NCI-H524 treated with DMSO at 0.1 percent for 48 hours (cell line): ENCODE results near the gene EPC1.

Source experiments
- DNase-seq: peaks from one replicate; lab custom pipeline; 2025; lab: John Stamatoyannopoulos, UW

The EPC1 gene

GRCh38 chr10:32332299-32332750, 14.6 kb downstream of the EPC1 start:
- DNase-seq, result no peak

DNA sequence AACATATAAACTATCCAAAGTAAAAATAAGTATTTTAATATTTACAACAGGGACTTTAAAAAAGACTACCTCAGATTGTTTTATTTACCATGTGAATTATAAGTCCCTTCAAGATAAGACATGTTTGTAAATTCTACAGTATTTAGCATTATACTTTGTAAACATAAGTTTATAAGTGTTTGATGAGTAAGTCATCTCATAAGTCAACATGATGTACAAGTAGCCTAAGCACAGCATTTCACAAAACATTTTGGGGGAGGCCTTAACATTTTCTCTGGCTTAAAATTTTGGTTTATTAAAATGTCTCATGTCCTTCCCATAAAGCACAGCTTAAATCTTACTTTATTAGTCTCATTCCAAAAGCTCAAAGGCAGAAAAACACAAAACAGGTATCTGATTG, 15.4 kb downstream of the EPC1 start:
- DNase-seq, result no peak

DNA sequence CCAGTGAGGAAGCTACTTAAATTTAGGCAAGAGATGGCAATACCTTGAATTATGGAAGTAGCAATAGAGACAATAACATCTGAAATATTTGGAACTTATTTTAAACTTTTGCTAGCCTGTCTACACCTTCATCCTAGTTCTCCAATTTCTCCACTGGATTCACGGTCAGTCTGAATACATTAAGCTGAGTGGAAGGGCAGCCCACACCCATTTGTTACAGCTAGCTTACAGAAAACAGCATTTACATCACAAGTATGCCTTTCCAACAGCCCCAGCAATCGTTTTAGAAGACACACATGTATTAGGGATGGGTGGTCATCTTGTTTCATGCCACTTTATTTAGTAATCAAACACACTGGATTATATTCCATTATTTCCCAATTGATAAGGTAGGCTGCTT, 16.7 kb downstream of the EPC1 start:
- DNase-seq, result no peak

DNA sequence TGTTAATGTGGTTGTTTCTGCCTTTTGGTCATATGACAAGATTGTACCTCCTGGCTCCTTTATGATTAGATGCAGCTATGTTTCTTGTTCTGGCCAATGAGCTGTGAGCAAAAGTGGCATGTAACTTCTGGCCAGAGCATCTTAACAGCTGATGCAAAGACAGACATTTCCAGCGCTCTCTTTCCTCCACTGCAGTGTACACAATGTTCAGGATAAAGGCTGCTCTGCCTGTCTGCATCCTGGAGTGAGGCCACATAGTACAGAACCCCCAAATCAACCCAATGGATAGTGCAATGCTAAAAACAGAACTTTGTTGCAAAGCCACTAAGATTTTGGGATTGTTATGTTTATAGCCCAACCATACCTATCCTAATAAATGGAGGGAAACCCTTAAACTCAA, 17.9 kb downstream of the EPC1 start:
- DNase-seq, result no peak

GRCh38 chr10:32328499-32328898, 18.5 kb downstream of the EPC1 start:
- no peak for DNase-seq

- no peak for DNase-seq
Measured at GRCh38 chr10:32327364-32327691, 19.6 kb downstream of the EPC1 start.

DNA sequence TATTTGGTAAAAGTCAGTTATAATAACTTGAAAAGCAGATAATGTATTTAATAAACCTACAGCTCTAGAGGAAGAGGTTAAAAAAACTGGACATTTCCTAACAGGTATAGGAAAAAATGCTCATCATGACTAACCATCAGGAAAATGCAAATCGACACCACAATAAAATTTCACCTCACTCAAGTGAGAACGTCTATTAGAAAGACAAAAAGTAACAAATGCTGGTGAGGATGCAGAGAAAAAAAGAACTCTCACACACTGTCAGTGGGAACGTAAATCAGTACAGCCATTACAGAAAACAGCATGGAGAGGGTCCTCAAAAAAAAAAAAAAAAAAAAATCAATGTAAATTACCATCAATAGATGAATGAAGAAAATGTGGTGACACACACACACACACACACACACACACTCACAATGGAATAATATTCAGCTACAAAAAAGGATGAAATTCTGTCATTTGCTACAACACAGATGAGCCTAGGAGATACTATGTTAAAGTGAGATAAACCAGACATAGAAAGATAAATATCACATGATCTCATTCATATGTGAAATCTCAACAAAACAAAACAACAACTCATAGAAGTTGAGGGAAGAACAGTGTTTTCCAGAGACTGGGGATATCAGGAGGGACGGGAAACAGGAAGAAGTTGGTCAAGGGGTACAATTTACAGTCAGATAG, 20.1 kb downstream of the EPC1 start:
- DNase-seq, result no peak

- no peak for DNase-seq
Measured at GRCh38 chr10:32326119-32326518, 20.8 kb downstream of the EPC1 start.

GRCh38 chr10:32323051-32323450, 23.9 kb downstream of the EPC1 start:
- DNase-seq, result no peak

GRCh38 chr10:32321016-32321631, 25.8 kb downstream of the EPC1 start:
- no peak for DNase-seq

- DNase-seq, result no peak
Measured at GRCh38 chr10:32318476-32318896, 28.5 kb downstream of the EPC1 start.

GRCh38 chr10:32317795-32318357, 29.1 kb downstream of the EPC1 start:
- DNase-seq, result no peak

DNA sequence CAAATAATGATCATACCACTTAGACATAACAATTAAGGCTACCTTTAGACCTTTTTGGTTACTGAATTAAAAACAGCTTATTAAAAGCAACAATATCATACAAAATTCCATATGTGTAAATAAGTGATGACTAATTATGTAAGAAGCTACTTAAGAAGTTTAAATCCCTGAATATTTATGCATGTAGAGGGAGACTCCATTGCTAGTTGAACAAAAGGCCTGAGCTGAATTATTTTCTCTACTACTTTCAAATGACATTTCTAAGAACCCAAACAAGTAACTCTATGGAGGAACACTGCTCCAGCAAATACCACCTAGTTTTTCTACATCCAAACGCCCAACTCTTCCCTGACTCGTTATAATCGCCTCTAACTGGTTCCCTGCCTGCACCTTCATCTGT, 31.5 kb downstream of the EPC1 start:
- DNase-seq, result no peak

DNA sequence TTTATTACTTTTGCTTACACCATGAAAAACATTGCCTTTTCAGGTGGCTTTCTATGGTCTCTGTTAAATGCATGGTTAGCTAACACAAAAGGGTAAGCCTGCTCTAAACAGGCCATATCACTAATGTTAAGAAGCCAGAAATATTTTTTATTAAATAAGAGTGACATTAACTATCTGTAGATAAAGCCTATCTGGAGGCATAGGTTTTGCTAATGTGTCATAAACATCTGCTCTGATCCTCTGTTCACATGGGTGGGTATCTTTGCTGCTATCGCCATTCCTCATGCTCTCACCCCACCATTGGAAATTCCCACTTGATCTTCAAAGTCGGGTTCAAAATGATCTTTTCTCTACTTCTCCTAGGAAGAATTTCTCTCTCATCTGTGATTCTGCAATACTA, 32.4 kb downstream of the EPC1 start:
- no peak for DNase-seq

- DNase-seq, result no peak
Measured at GRCh38 chr10:32308027-32308603, 38.8 kb downstream of the EPC1 start.

GRCh38 chr10:32307609-32308008, 39.3 kb downstream of the EPC1 start:
- no peak for DNase-seq

DNA sequence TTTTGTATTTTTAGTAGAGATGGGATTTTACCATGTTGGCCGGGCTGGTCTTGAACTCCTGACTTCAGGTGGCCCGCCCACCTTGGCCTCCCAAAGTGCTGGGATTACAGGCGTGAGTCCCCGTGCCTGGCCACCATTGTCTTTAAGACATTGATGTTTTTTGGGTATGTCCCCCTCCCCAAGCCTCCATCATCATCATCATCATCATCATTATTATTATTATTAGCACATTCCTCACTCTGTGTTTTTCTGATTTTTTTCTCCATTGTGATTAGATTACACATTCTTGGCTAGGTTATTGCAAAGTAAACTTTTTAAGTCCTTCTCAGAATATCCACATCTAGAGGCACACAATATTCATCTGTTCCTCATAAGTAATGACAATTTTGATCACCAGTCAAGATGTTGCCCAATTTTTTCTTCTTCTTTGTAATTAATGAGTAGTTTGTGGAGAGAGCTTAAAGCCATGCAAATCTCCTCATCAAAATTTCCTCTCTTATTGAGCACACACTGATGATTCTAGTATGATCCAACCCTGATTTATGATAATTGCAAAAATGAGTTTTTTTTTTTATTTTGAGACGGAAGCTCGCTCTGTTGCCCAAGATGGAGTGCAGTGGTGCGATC, 47.5 kb downstream of the EPC1 start:
- no peak for DNase-seq

- no peak for DNase-seq
Measured at GRCh38 chr10:32298075-32298812, 48.7 kb downstream of the EPC1 start.

DNA sequence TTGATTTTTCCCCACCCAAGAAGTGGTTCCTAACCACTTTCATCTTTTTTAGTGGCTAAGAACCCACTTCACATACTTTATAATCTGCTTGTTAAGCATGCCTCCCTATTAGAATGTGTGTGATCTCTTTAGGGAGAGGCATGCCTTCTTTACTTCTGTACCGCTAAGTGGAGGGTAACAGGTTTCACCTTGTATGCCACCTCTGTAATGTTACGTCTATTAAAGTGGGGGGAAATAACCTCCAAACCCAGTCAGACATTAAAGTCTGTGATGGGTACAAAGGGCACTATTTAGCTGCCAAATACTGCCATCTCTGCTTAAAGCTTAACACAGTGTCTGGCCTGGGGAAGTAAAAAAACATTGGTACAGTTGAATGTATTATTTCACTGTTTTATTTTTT, 51.9 kb downstream of the EPC1 start:
- no peak for DNase-seq

DNA sequence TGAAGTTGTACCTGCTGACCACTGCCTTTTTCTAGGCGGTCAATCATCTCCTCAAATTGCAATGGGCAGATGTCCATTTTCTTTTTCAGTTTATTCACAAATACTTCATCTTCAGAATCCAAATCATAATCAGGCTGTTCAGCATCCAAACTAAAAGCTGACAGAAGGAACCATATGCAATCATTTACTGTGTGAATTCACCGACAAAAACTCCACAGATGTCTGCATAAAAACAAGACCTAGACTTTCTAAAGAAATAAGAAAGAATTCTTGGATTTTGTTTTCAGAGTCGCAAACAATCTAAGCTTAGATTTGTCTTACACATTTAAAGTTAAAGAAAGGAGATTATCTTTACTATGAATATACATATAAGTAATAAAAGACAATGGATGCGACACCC, 53.4 kb downstream of the EPC1 start:
- no peak for DNase-seq

- no peak for DNase-seq
Measured at GRCh38 chr10:32279795-32280194, 67.2 kb downstream of the EPC1 start.

DNA sequence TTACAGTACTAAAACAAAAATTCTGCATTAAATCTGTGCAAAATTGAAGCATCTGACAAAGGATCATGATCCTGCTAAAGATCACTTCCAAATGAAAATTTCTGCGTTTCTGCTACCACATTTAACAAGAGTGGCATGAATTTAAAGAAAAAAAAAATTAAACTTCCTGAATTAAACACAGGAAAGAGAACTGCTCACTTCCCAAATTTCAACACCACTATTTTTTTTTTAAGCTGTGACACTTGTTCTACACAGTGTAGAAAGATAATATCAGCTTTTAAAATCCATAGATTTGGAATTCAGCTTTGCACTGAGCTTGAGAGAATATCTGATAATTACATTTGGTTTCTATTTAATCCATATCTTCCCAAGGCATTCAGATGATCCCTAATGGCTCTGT, 73.6 kb downstream of the EPC1 start:
- DNase-seq, result no peak
